Nephron progenitor cell (in vitro differentiated cells): ENCODE results near the gene RAMP2.

Source experiments
- DNase-seq: peaks from one replicate; pipeline ENCODE4 v3.0.0; 2021
- H3K27ac Mint-ChIP-seq: 2 replicates; pipeline ENCODE4 v1.8.0; 2021; ENCODE audit warnings: mild to moderate bottlenecking, moderate library complexity, mixed read lengths
- H3K27me3 Mint-ChIP-seq: 2 replicates; pipeline ENCODE4 v1.8.0; 2021; ENCODE audit warnings: mild to moderate bottlenecking, low read depth, mixed read lengths; ENCODE audit not compliant: poor library complexity
- H3K36me3 Mint-ChIP-seq: 2 replicates; pipeline ENCODE4 v1.8.0; 2021; ENCODE audit warnings: low read depth, mixed read lengths
- H3K4me1 Mint-ChIP-seq: 2 replicates; pipeline ENCODE4 v1.8.0; 2021; ENCODE audit warnings: mixed read lengths
- H3K4me3 Mint-ChIP-seq: 2 replicates; pipeline ENCODE4 v1.8.0; 2021; ENCODE audit warnings: mild to moderate bottlenecking, moderate library complexity, mixed read lengths
- H3K9me3 Mint-ChIP-seq: 2 replicates; pipeline ENCODE4 v1.8.0; 2021; ENCODE audit warnings: mild to moderate bottlenecking, moderate library complexity, mixed read lengths
- CTCF ChIP-seq: fragments of 200-600 bp; sonication (generic); IDR thresholded peaks from 2 replicates; pipeline ENCODE4 v1.5.0; 2021; ENCODE audit warnings: antibody characterized with exemption

The RAMP2 gene

GRCh38 chr17:42781639-42782165 lies 20.7 kb downstream of the RAMP2 start:
- H3K36me3 Mint-ChIP-seq = no peaks in the 10 kb centered on the region
- H3K27ac Mint-ChIP-seq = no peak overlapping the region
- TF ChIP-seq CTCF = no peak

GRCh38 chr17:42782166-42783061 lies 21.4 kb downstream of the RAMP2 start:
- H3K4me3 Mint-ChIP-seq = peak overlapping the region; percentile 3
- H3K36me3 Mint-ChIP-seq = no peaks in the 10 kb centered on the region
- peaks cover 60% of the 10 kb centered on the region for H3K27me3 Mint-ChIP-seq
- H3K9me3 Mint-ChIP-seq = no peaks in the 10 kb centered on the region
- peaks cover 34% of the 10 kb centered on the region for H3K4me1 Mint-ChIP-seq
- no peak for DNase-seq
- TF ChIP-seq CTCF = no peak
- no peak overlapping the region for H3K27ac Mint-ChIP-seq

More at GRCh38 chr17:42781639-42782165, 20.7 kb downstream of the RAMP2 start:
- Mint-ChIP-seq H3K9me3 (no peaks in the 10 kb centered on the region), H3K4me3 (peak overlapping the region; percentile 78), H3K4me1 (peaks cover 34% of the 10 kb centered on the region), H3K27me3 (peaks cover 53% of the 10 kb centered on the region)
- no peak for DNase-seq

- TF ChIP-seq CTCF = no peak
- Mint-ChIP-seq H3K27me3 (peaks cover 68% of the 10 kb centered on the region), H3K4me1 (peaks cover 34% of the 10 kb centered on the region), H3K4me3 (peak overlapping the region; percentile 32), H3K36me3 (no peaks in the 10 kb centered on the region), H3K9me3 (no peaks in the 10 kb centered on the region), H3K27ac (no peak overlapping the region)
- DNase-seq = no peak
Observed at GRCh38 chr17:42783062-42783790, 22.2 kb downstream of the RAMP2 start.

- H3K9me3 Mint-ChIP-seq = no peaks in the 10 kb centered on the region
- no peak overlapping the region for H3K4me3 Mint-ChIP-seq
- no peak for DNase-seq
- no peaks in the 10 kb centered on the region for H3K36me3 Mint-ChIP-seq
- TF ChIP-seq CTCF = no peak
- H3K27me3 Mint-ChIP-seq = peaks cover 72% of the 10 kb centered on the region
- peaks cover 34% of the 10 kb centered on the region for H3K4me1 Mint-ChIP-seq
- no peak overlapping the region for H3K27ac Mint-ChIP-seq
Observed at GRCh38 chr17:42783791-42784138, 22.7 kb downstream of the RAMP2 start.

GRCh38 chr17:42784409-42784808 lies 23.4 kb downstream of the RAMP2 start:
- Mint-ChIP-seq H3K9me3 (no peaks in the 10 kb centered on the region), H3K27ac (no peak overlapping the region), H3K27me3 (peaks cover 72% of the 10 kb centered on the region), H3K36me3 (no peaks in the 10 kb centered on the region), H3K4me3 (no peak overlapping the region), H3K4me1 (peaks cover 31% of the 10 kb centered on the region)
- TF ChIP-seq CTCF = no peak
- no peak for DNase-seq
